CD4-positive, alpha-beta T cell (primary cell): Measurements from ENCODE around the gene C7orf25. TPM values are rescaled to one million over a fixed set of nuclear protein-coding genes. Genes with fewer than 3 reads are reported as not detected.

ENCODE experiments used
- ATAC-seq: fragments of 200-7000 bp; cut with Tn5 transposase; one replicate; pipeline ENCODE4 v1.10.0; 2022; ENCODE audit warnings: mild to moderate bottlenecking; ENCODE audit not compliant: poor library complexity
- CTCF ChIA-PET: fragments of 350-600 bp; sonication (Branson Sonifier 250); formaldehyde crosslinking; loops from one replicate; lab custom pipeline; 2021; ENCODE audit warnings: antibody characterized with exemption, inconsistent platforms; lab: Charles Lee
- POLR2A ChIA-PET: fragments of 350-600 bp; sonication (Branson Sonifier 250); formaldehyde crosslinking; loops from one replicate; lab custom pipeline; 2021; ENCODE audit warnings: antibody characterized with exemption, inconsistent platforms; lab: Charles Lee
- DNase-seq, 14 experiments: peaks; one replicate each; pipeline ENCODE4 v3.0.0-alpha.2; 2013 to 2020; ENCODE audit warnings: mixed read lengths in 2 of 14
- H3K27ac ChIP-seq, 2 donors: one replicate each; pipeline versions ENCODE4 v1.5.1 to v1.7.0; 2013; ENCODE audit warnings: low read length in 2 of 2, low read depth in 1 of 2, mild to moderate bottlenecking in 1 of 2
- H3K27me3 ChIP-seq, 2 experiments: 1 replicate in 1 of 2; 2 replicates in 1 of 2; pipeline versions ENCODE4 v1.6.1 to v1.7.0; 2013; ENCODE audit warnings: low read length in 2 of 2, control low read depth in 1 of 2, mild to moderate bottlenecking in 1 of 2, moderate library complexity in 1 of 2; ENCODE audit not compliant: insufficient read depth in 2 of 2, control insufficient read depth in 1 of 2
- H3K36me3 ChIP-seq: one replicate; pipeline ENCODE4 v1.6.1; 2013; ENCODE audit warnings: low read length, control low read depth; ENCODE audit not compliant: insufficient read depth
- H3K4me1 ChIP-seq: one replicate; pipeline ENCODE4 v1.6.1; 2013; ENCODE audit warnings: low read length, control low read depth; ENCODE audit not compliant: insufficient read depth
- H3K4me3 ChIP-seq: one replicate; pipeline ENCODE4 v1.5.1; 2013; ENCODE audit warnings: mild to moderate bottlenecking, low read length, moderate library complexity
- H3K9me3 ChIP-seq, 2 experiments: 1 replicate in 1 of 2; 2 replicates in 1 of 2; pipeline versions ENCODE4 v1.6.1 to v1.7.0; 2013; ENCODE audit warnings: low read length in 2 of 2, mild to moderate bottlenecking in 2 of 2, control low read depth in 1 of 2, moderate library complexity in 1 of 2; ENCODE audit not compliant: control insufficient read depth in 1 of 2, insufficient read depth in 1 of 2
- H3K27ac Mint-ChIP-seq: one replicate; pipeline ENCODE4 v1.8.0; 2020; ENCODE audit warnings: mixed read lengths
- H3K27me3 Mint-ChIP-seq: one replicate; pipeline ENCODE4 v1.8.0; 2021; ENCODE audit warnings: mixed read lengths
- H3K36me3 Mint-ChIP-seq: one replicate; pipeline ENCODE4 v1.8.0; 2021; ENCODE audit warnings: low read depth, mixed read lengths
- H3K4me1 Mint-ChIP-seq: one replicate; pipeline ENCODE4 v1.8.0; 2021; ENCODE audit warnings: low read depth, mixed read lengths
- H3K4me3 Mint-ChIP-seq: one replicate; pipeline ENCODE4 v1.8.0; 2020; ENCODE audit warnings: mild to moderate bottlenecking, mixed read lengths
- H3K9me3 Mint-ChIP-seq: one replicate; pipeline ENCODE4 v1.8.0; 2020; ENCODE audit warnings: mixed read lengths
- intact Hi-C, 2 experiments: fragments of 100-400 bp; cut with DNase I in 1 of 2; cut with micrococcal nuclease in 1 of 2; formaldehyde crosslinking; loops; one replicate each; pipeline versions ENCODE4 v1.15.1 to v1.9.0; 2023 to 2025; cut with DNase I, micrococcal nuclease
- total RNA-seq, 174 experiments: library from RNA in 2 of 174; stranded (reverse) in 2 of 174; gene quantifications; one replicate each; pipeline ENCODE4 v1.2.3 and lab custom pipeline; 2021 to 2026
- TF ChIP-seq, protein P1 (sequence below): fragments of 200-600 bp; IDR thresholded peaks from one replicate; pipeline ENCODE4 v1.8.0; 2022; ENCODE audit warnings: antibody characterized with exemption, mild to moderate bottlenecking

Gene C7orf25
- total RNA-seq, 2 experiments from 2014 or later = 2.1 to 3.7 TPM

DNA sequence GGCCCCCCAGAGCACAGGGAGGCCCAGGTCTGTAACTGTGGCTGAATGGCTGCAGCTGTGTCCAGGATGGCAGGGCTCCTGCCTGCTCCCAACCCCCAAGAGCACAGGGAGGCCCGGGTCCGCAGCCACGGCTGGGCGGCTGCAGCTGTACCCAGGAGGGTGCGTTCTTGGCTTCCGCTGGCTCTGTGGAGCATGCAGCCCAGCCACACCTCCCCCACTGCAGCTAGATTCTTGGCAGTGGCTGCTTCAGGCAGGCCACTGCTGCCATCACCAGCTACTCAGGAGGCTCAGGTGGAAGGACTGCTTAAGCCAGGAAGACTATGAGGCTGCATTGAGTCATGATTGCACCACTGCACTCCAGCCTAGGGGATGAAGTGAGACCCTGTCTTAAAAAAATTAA lies 27.9 kb downstream of the C7orf25 start:
- POLR2A ChIA-PET = no interaction called here
- Mint-ChIP-seq H3K4me3 (no peak overlapping the region), H3K27me3 (peaks cover 3% of the 10 kb centered on the region), H3K36me3 (no peaks in the 10 kb centered on the region), H3K4me1 (peaks cover 23% of the 10 kb centered on the region), H3K9me3 (no peaks in the 10 kb centered on the region), H3K27ac (no peak overlapping the region)
- ATAC-seq (no peak), DNase-seq (no peak)
- no peaks in the 10 kb centered on the region for H3K36me3 ChIP-seq
- H3K9me3 ChIP-seq = peaks cover 0 to 6% of the 10 kb centered on the region in 2 experiments
- H3K4me1 ChIP-seq = peaks cover 15% of the 10 kb centered on the region
- no peak overlapping the region for H3K27ac ChIP-seq
- intact Hi-C loops = loop anchor here in 1 of 2 experiments (10.0 kb wide), 1 partner anchor 939 kb away; no protein-coding TSS in a partner anchor
- TF ChIP-seq, protein P1, sequence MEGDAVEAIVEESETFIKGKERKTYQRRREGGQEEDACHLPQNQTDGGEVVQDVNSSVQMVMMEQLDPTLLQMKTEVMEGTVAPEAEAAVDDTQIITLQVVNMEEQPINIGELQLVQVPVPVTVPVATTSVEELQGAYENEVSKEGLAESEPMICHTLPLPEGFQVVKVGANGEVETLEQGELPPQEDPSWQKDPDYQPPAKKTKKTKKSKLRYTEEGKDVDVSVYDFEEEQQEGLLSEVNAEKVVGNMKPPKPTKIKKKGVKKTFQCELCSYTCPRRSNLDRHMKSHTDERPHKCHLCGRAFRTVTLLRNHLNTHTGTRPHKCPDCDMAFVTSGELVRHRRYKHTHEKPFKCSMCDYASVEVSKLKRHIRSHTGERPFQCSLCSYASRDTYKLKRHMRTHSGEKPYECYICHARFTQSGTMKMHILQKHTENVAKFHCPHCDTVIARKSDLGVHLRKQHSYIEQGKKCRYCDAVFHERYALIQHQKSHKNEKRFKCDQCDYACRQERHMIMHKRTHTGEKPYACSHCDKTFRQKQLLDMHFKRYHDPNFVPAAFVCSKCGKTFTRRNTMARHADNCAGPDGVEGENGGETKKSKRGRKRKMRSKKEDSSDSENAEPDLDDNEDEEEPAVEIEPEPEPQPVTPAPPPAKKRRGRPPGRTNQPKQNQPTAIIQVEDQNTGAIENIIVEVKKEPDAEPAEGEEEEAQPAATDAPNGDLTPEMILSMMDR = no peak
- no peak overlapping the region for H3K4me3 ChIP-seq
- H3K27me3 ChIP-seq = peaks cover 0 to 5% of the 10 kb centered on the region in 2 experiments
- CTCF ChIA-PET = no interaction called here

DNA sequence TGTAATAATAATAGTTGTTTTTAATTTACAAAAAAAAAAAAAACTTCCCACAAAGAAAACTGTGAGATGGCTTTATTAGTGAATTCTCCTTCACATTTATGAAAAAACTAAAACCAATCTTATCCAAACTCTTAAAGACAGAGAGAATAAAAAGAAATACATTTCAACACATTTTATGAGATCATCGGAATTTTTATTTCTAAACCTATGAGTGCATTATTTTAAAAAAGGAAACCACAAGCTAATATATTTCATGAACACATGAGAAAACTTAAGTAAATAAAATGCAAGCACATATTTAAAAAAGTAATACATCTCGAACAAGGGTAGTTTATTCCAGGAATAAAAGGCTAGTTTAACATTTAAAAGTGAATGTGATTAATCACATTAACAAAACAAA lies 31.5 kb downstream of the C7orf25 start:
- intact Hi-C loops = loop anchor here in 1 of 2 experiments (10.0 kb wide), 1 partner anchor 936 kb away; no protein-coding TSS in a partner anchor
- CTCF ChIA-PET = no interaction called here
- no peaks in the 10 kb centered on the region for H3K36me3 Mint-ChIP-seq

DNA sequence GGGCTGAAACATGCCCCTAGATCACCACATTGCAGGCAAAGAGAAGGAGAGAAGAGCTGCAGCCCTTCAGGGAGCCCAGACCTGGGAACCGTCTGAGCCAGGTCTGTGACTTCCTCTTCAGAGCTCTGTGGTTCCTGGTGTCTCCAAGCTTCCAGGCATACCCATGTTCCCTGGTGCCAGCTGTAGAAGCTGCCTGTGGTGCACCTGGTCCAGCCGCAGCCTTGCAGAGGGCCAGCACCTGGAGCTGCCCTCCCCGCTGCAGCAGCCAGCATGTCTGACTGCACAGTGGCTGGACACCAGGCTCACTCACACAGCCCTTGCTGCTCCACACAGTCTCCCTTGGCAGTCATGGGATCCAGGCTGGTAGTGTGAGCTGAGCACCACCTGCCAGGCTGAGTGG lies 33.6 kb downstream of the C7orf25 start:
- DNase-seq = no peak
- intact Hi-C loops = loop anchor here in 1 of 2 experiments (10.0 kb wide), 1 partner anchor 934 kb away; no protein-coding TSS in a partner anchor
- no peak overlapping the region for H3K4me3 ChIP-seq
- H3K27me3 ChIP-seq = peaks cover 0 to 4% of the 10 kb centered on the region in 2 experiments
- no peaks in the 10 kb centered on the region for H3K4me1 Mint-ChIP-seq
- no peaks in the 10 kb centered on the region for H3K4me1 ChIP-seq
- no peak overlapping the region for H3K4me3 Mint-ChIP-seq
- no peak for ATAC-seq
- H3K27me3 Mint-ChIP-seq = peaks cover 9% of the 10 kb centered on the region
- ChIA-PET POLR2A (no interaction called here), CTCF (no interaction called here)
- no peak overlapping the region for H3K27ac ChIP-seq
- H3K9me3 Mint-ChIP-seq = no peaks in the 10 kb centered on the region
- no peaks in the 10 kb centered on the region for H3K36me3 ChIP-seq
- no peaks in the 10 kb centered on the region for H3K36me3 Mint-ChIP-seq
- H3K27ac Mint-ChIP-seq = no peak overlapping the region
- TF ChIP-seq, protein P1 = no peak
- H3K9me3 ChIP-seq = no peaks in the 10 kb centered on the region

More for the DNA sequence above, 31.5 kb downstream of the C7orf25 start:
- H3K4me3 ChIP-seq = no peak overlapping the region
- TF ChIP-seq, protein P1 = no peak
- no peaks in the 10 kb centered on the region for H3K9me3 Mint-ChIP-seq
- H3K27ac ChIP-seq = no peak overlapping the region
- DNase-seq (no peak), ATAC-seq (no peak)
- no peak overlapping the region for H3K27ac Mint-ChIP-seq
- H3K27me3 Mint-ChIP-seq = peaks cover 9% of the 10 kb centered on the region
- no peaks in the 10 kb centered on the region for H3K4me1 ChIP-seq
- no peaks in the 10 kb centered on the region for H3K9me3 ChIP-seq
- no peaks in the 10 kb centered on the region for H3K36me3 ChIP-seq
- peaks cover 0 to 4% of the 10 kb centered on the region in 2 experiments for H3K27me3 ChIP-seq
- H3K4me1 Mint-ChIP-seq = no peaks in the 10 kb centered on the region
- POLR2A ChIA-PET = no interaction called here
- H3K4me3 Mint-ChIP-seq = no peak overlapping the region
